Cardiac septum (tissue), 1 donor: ENCODE measurements around the gene IL10. TPM values are rescaled to one million over a fixed set of nuclear protein-coding genes. Genes with fewer than 3 reads are reported as not detected.
A peak's percentile ranks its signal among the peaks of the same experiment; 100 is the strongest.

ENCODE experiments used
- DNase-seq: peaks from one replicate; pipeline ENCODE4 v3.0.0-alpha.2; 2020; ENCODE audit warnings: low spot score
- intact Hi-C: fragments of 100-400 bp; cut with DNase I; formaldehyde crosslinking; loops from one replicate; pipeline ENCODE4 v1.14.0; 2022
- total RNA-seq: library from RNA; stranded (reverse); fragmentation: NEBNext Ultra II Directional; extraction: Animal tissue kit (Norgen Biotek cat#: 25700); gene quantifications from one replicate; pipeline ENCODE4 v1.2.1, GENCODE V29; 2021
- donor health status: DM: no; HTN: no; CAD: no.

Gene IL10
- total RNA-seq, 1 donor from 2014 or later: 0.43 TPM

DNA sequence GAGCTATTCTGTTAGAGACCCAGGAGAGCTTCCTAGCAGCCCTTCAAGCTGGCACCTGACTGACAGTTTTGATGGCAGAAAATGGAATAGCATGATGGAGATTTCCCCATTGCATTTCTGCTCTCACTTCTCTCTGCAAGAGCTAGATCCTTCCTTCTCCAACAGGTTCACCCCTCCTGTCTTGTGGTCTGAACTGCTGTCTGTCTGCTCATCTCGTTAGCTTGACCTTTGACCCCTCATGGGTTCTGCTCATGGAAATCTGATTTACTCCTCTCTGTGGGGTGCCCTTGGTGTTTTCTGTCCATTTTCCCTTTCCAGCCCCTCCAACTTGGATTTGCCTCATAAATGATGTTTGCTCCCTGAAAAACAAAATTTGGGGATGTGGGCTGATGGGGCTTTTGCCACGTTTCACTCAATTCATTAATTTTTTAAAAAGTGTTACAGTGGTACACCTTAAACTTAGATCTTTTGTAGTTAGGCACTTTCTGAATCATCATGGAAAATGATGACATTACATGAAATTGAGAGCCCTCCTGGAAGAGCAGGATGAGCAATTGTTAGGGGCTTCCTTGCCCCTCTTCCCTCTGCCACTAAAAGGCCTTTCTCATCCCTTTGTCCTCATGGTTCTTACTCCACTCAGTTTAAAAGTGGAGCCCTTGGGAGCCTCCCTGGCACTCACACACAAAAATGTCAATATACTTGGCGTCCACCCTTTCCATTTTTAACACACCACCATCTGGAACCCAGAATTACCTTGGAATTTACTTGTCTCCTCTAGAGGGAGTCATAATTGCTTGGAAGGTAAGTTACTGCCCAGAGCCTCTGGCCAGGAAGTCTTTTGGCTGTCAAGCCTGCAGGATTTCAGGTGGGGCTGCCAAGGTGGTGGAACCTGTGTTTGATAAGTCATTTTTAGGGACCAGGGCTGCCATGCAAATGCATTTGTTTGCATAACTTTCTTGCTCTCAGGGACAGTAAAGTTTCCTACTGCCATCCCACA, 33.6 kb downstream of the IL10 start:
- no peak for DNase-seq
- intact Hi-C loops: no loop called here

- no peak for DNase-seq
- intact Hi-C loops: no loop called here
Measured at GRCh38 chr1:206737729-206738201, 34.5 kb downstream of the IL10 start.

DNA sequence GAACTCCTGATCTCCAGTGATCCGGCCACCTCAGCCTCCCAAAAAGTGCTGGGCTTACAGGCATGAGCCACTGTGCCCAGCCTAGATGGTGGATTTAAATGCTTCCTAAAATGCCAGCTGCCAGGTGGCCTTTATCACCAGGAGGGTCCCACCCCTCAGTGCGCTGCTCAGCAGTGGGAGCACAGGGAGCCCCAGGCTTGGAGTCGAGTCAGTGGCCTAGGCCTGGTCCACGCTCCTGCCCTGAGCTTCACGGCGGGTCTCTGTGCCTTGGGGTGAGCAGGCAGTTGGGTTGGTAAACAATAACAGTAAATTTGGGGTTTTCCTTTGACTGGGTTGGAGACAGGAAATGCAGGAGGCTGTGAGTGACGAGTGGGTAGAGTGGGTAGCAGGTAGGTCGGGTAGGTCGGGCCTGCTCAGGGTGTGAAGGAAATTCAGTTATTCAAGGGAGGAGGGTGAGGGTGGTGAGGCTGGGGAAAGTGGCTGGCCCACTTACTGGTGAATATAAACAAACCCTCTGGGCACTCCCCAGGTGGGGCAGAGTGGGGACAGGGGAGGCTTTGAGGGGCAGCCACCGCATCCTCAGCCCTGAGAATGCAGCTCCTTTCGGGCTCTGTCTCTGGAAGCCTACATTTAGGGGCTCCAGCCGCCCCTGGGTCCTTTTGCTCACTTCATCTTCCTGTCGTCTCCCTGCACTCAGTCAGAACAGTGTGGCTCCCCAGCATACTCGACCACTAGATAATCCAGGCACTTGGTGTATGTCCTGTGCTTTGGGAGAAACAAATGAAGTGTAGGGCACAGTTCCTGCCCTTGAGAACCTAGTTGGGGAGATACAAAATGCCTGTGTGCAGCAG, 35.2 kb downstream of the IL10 start:
- intact Hi-C loops: no loop called here
- peak; percentile 54 for DNase-seq

DNA sequence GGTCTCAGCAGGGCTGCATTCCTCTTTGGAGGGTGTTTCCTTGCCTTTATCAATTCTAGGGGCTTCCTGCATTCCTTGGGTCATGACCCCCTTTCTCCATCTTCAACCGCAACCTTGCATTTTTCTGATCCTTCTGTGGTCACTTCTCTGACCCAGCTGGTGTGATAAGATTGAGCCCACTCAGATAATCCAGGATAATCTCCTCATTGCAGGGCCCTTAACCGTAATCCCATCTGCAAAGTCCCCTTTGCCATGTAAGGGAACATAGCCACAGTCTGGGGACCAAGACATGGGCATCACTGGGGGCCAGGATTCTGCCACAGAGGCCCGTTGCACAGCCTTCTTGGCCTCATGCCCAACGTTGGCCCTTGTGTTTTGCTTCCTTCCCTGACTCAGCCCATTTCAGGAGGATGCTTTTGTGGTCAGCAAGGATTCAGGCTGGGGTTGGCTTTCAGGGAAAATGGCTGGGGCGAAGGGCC, 36.7 kb downstream of the IL10 start:
- intact Hi-C loops: no loop called here
- peak; percentile 35 for DNase-seq

- intact Hi-C loops: no loop called here
- peak; percentile 71 for DNase-seq
Measured at GRCh38 chr1:206734499-206735142, 37.7 kb downstream of the IL10 start.

DNA sequence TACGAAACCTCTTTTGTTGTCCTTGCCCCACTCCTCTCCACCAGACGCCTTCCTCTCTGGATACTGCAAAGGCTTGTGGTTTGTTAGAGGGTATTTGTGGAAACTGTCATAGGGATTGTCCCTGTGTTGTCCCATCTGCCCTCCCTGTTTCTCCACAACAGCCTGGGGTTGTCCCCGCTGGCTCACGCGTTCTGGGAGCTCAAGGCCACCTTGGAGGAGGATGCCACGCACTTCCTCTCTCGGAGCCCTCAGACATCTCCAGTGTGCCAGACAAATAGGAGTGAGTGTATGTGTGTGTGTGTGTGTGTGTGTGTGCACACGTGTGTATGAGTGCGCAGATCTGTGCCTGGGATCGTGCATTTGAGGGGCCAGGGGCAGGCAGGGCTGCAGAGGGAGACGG, 39.3 kb downstream of the IL10 start:
- DNase-seq: no peak
- intact Hi-C loops: no loop called here

DNA sequence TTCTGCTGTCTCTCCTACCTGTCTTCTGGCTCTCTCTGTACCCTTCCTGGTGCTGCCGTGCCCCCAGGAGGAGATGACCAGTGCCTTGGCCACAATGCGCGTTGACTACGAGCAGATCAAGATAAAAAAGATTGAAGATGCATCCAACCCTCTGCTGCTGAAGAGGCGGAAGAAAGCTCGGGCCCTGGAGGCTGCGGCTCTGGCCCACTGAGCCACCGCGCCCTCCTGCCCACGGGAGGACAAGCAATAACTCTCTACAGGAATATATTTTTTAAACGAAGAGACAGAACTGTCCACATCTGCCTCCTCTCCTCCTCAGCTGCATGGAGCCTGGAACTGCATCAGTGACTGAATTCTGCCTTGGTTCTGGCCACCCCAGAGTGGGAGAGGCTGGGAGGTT, 39.8 kb downstream of the IL10 start:
- DNase-seq: no peak
- intact Hi-C loops: no loop called here

DNA sequence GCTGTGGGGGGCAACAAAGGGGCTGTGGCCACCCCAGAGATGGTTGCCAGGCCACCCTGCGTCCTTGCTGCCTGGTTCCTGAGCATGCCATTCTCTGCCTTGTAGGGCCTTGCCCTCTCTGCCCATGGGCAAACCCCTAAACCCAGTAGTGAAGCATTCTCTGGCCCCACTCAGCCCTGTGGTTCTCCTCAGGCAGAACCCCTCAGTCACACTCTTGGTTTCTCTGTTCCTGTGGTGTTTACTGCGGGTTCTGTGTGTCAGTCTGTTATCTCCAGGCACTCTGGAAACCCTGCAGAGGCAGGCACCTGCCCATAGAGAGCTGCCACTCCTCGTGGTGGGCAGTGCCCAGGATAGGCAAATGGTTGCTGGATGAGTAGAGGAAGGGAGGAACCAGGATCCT, 42.8 kb downstream of the IL10 start:
- intact Hi-C loops: loop anchor here (5.0 kb wide), 2 partner anchors 78 to 97 kb away; no protein-coding TSS in a partner anchor
- DNase-seq: no peak

GRCh38 chr1:206729050-206729449, 43.2 kb downstream of the IL10 start:
- no peak for DNase-seq
- intact Hi-C loops: loop anchor here (5.0 kb wide), 2 partner anchors 78 to 97 kb away; no protein-coding TSS in a partner anchor

DNA sequence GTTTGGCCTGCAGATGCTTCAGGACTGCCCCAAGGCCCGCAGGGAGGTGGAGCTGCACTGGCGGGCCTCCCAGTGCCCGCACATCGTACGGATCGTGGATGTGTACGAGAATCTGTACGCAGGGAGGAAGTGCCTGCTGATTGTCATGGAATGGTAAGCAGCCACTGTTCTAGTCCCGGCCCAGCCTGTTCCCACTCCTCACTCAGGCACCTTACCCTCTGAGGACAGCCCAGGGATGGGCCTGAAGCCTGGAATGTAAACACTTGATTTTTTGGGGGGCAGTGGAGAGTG, 43.7 kb downstream of the IL10 start:
- intact Hi-C loops: loop anchor here (5.0 kb wide), 2 partner anchors 79 to 96 kb away; no protein-coding TSS in a partner anchor
- DNase-seq: no peak

DNA sequence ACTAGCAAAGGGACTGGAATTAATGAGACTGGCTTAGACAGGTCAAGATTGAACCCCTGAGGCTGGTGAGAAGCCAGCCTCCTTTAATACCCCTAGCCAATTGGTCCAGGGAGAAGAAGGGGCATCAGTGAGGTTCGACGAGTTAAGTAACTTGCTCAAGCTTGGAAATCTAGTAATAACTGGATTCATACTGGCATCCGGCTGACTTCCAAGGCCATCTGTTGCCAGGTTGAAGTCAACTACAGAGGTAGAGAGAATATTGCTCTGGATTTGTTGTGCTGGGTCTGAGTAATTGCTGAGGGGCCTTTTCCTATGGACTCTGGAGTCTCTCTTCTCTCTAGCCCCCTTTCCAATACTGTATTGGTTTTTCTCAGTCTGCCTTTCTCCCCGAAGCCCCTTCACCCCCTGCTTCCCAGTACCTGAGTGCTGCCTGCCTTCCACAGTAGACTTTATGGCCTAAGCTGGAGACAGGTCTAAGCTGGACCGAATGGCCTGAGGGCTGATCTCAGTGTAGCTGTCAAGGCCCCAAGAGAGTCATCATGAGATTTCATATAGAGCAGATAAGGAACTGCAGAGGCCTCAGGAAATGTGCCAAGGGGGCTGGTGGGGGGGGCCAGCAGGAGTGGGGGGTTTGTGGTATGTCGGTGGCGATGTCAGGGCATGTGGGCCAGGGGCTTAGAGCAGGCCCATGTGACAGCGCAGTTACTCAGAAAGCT, 44.2 kb downstream of the IL10 start:
- intact Hi-C loops: loop anchor here (5.0 kb wide), 2 partner anchors 79 to 96 kb away; no protein-coding TSS in a partner anchor

GRCh38 chr1:206725109-206725963, 47.0 kb downstream of the IL10 start:
- no peak for DNase-seq
- intact Hi-C loops: loop anchor here (2.0 to 5.0 kb wide), 3 partner anchors 37 to 93 kb away; no protein-coding TSS in a partner anchor

More for the DNA sequence above, 44.2 kb downstream of the IL10 start:
- peak; percentile 15 for DNase-seq

GRCh38 chr1:206723805-206724472, 48.4 kb downstream of the IL10 start:
- intact Hi-C loops: loop anchor here (1.0 to 2.0 kb wide), 2 partner anchors 35 to 66 kb away; no protein-coding TSS in a partner anchor
- no peak for DNase-seq

- DNase-seq: no peak
- intact Hi-C loops: no loop called here
Measured at GRCh38 chr1:206723462-206723804, 48.9 kb downstream of the IL10 start.

- intact Hi-C loops: no loop called here
- DNase-seq: no peak
Measured at GRCh38 chr1:206722751-206723461, 49.4 kb downstream of the IL10 start.

DNA sequence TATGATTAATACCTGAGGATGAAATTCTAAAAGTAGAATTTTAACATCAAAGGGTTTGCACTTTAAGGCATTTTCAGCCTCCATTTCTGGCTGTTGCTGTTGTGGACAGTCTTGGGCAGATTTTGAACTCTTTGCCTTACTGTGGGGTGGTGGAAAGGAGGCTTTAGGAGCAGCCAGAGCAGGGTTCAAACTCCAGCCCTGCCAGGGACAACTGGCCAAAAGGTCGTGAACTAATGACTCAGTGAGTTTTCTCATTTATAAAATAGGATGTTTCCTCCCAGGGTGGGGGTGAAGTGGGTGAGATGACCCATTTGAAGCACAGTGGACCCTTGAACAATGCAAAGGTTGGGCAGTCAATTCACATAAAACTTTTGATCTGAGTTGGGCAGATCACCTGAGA, 50.8 kb downstream of the IL10 start:
- intact Hi-C loops: no loop called here
- DNase-seq: no peak
